ENCODE measurements around the gene CYP2W1.

DNA sequence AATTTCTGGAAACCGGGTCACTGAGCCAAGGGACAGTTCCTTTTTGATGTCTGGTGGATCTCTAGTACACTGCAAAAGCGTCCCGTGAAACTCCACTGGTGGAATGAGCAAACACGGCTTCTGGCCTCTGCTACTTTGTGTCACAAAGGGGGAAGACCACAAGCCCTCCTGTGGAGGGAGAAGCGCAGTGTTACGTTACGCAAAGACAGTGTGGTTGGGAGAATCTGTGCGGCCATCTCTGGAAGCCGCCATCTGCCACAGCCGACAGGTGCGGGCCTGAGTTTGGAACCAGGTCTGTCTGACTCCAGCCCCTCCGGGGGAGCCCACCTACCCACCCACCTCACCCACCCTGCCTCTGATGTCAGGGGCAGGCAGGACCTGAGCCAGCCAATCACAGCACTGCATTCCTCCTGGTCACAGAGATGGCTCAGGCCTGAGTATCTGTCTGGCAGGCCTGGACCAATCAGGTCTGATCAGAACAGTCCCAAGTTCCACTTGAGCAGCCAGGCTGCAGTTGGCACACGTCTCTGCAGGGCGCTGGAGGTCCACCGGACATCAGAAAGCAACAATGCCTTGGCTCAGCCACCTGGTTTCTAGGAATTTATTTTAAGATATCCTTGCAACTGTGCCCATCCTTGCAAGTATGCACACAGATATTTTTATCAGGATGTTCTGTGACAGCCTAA lies 3.0 kb upstream of the CYP2W1 start:
- TF ChIP-seq RAD21 (IDR thresholded peaks at IDR 0.05; ENCODE audit: low read depth) (no peak), ELF1 (IDR thresholded peaks at IDR 0.05; ENCODE audit: borderline replicate concordance, low read depth) (no peak), POLR2AphosphoS5 (IDR thresholded peaks at IDR 0.05; ENCODE audit: low read depth, low read length) (no peak), POLR2A (IDR thresholded peaks at IDR 0.05; ENCODE audit: borderline replicate concordance, extremely low read depth, insufficient read depth, insufficient read length) (no peak), EZH2 (IDR thresholded peaks at IDR 0.05) (no peak), EZH2phosphoT487 (IDR thresholded peaks at IDR 0.05; ENCODE audit: borderline replicate concordance) (no peak)
- TF ChIP-seq, protein P1, sequence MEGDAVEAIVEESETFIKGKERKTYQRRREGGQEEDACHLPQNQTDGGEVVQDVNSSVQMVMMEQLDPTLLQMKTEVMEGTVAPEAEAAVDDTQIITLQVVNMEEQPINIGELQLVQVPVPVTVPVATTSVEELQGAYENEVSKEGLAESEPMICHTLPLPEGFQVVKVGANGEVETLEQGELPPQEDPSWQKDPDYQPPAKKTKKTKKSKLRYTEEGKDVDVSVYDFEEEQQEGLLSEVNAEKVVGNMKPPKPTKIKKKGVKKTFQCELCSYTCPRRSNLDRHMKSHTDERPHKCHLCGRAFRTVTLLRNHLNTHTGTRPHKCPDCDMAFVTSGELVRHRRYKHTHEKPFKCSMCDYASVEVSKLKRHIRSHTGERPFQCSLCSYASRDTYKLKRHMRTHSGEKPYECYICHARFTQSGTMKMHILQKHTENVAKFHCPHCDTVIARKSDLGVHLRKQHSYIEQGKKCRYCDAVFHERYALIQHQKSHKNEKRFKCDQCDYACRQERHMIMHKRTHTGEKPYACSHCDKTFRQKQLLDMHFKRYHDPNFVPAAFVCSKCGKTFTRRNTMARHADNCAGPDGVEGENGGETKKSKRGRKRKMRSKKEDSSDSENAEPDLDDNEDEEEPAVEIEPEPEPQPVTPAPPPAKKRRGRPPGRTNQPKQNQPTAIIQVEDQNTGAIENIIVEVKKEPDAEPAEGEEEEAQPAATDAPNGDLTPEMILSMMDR (IDR thresholded peaks at IDR 0.05 in 2 of 3, conservative IDR thresholded peaks at IDR 0.05 in 1 of 3; ENCODE audit: borderline replicate concordance in 1 of 3, insufficient read depth in 1 of 3, low read depth in 2 of 3, low read length in 2 of 3), result no peak
